Trophoblast cell (in vitro differentiated cells and primary cell): ENCODE measurements around the gene KCNMA1.

ENCODE experiments used
- DNase-seq, 2 donors: peaks; one replicate each; pipeline ENCODE4 v3.0.0-alpha.2; 2016
- H2AFZ ChIP-seq: 2 replicates; pipeline ENCODE4 v1.6.1; 2013; ENCODE audit warnings: low read length, moderate library complexity, mild to moderate bottlenecking; ENCODE audit not compliant: insufficient read depth, poor library complexity
- H2AK5ac ChIP-seq: 2 replicates; pipeline ENCODE4 v1.6.1; 2013; ENCODE audit warnings: mild to moderate bottlenecking, low read length
- H2BK120ac ChIP-seq: 2 replicates; pipeline ENCODE4 v1.6.1; 2013; ENCODE audit warnings: low read length, mild to moderate bottlenecking, moderate library complexity; ENCODE audit not compliant: insufficient read depth, poor library complexity
- H2BK12ac ChIP-seq: 2 replicates; pipeline ENCODE4 v1.6.1; 2013; ENCODE audit warnings: mild to moderate bottlenecking, low read length, moderate library complexity
- H2BK5ac ChIP-seq: 2 replicates; pipeline ENCODE4 v1.6.1; 2013; ENCODE audit warnings: low read length, low read depth, moderate library complexity, mild to moderate bottlenecking; ENCODE audit not compliant: poor library complexity
- H3K14ac ChIP-seq: 2 replicates; pipeline ENCODE4 v1.6.1; 2013; ENCODE audit warnings: mild to moderate bottlenecking, low read length
- H3K18ac ChIP-seq: 2 replicates; pipeline ENCODE4 v1.6.1; 2013; ENCODE audit warnings: mild to moderate bottlenecking, low read length
- H3K23ac ChIP-seq: 2 replicates; pipeline ENCODE4 v1.6.1; 2013; ENCODE audit warnings: low read length
- H3K27ac ChIP-seq: 2 replicates; pipeline ENCODE4 v1.5.1; 2013; ENCODE audit warnings: low read depth, mild to moderate bottlenecking, inconsistent platforms, low read length, moderate library complexity
- H3K27me3 ChIP-seq: 2 replicates; pipeline ENCODE4 v1.6.1; 2013; ENCODE audit warnings: inconsistent platforms, mild to moderate bottlenecking, low read length, moderate library complexity; ENCODE audit not compliant: insufficient read depth
- H3K36me3 ChIP-seq, 2 experiments: 1 replicate in 1 of 2; 2 replicates in 1 of 2; pipeline ENCODE4 v1.6.1; 2013; ENCODE audit warnings: low read length in 2 of 2, mild to moderate bottlenecking in 2 of 2, moderate library complexity in 1 of 2; ENCODE audit not compliant: insufficient read depth in 2 of 2, control insufficient read depth in 1 of 2
- H3K4ac ChIP-seq: 2 replicates; pipeline ENCODE4 v1.6.1; 2013; ENCODE audit warnings: low read depth, mild to moderate bottlenecking, low read length, moderate library complexity
- H3K4me1 ChIP-seq, 2 experiments: 1 replicate in 1 of 2; 2 replicates in 1 of 2; pipeline ENCODE4 v1.6.1; 2013; ENCODE audit warnings: low read length in 2 of 2, mild to moderate bottlenecking in 2 of 2, moderate library complexity in 1 of 2; ENCODE audit not compliant: insufficient read depth in 2 of 2, control insufficient read depth in 1 of 2
- H3K4me2 ChIP-seq: 2 replicates; pipeline ENCODE4 v1.6.1; 2013; ENCODE audit warnings: inconsistent platforms, mild to moderate bottlenecking, low read length, moderate library complexity
- H3K4me3 ChIP-seq: 2 replicates; pipeline ENCODE4 v1.5.1; 2013; ENCODE audit warnings: mild to moderate bottlenecking, low read depth, low read length, inconsistent platforms
- H3K79me1 ChIP-seq: one replicate; pipeline ENCODE4 v1.6.1; 2013; ENCODE audit warnings: low read length
- H3K79me2 ChIP-seq: 2 replicates; pipeline ENCODE4 v1.6.1; 2013; ENCODE audit warnings: low read length, mild to moderate bottlenecking; ENCODE audit not compliant: control insufficient read depth, insufficient read depth, poor library complexity
- H3K9ac ChIP-seq: 2 replicates; pipeline ENCODE4 v1.6.1; 2013; ENCODE audit warnings: mild to moderate bottlenecking, low read length
- H3K9me3 ChIP-seq: 2 replicates; pipeline ENCODE4 v1.6.1; 2013; ENCODE audit warnings: low read depth, mild to moderate bottlenecking, control low read depth, inconsistent platforms, low read length; ENCODE audit not compliant: insufficient read depth
- H4K12ac ChIP-seq: 2 replicates; pipeline ENCODE4 v1.6.1; 2013; ENCODE audit warnings: low read depth, mild to moderate bottlenecking, low read length, moderate library complexity
- H4K8ac ChIP-seq: 2 replicates; pipeline ENCODE4 v1.6.1; 2013; ENCODE audit warnings: low read depth, mild to moderate bottlenecking, low read length, moderate library complexity
- H4K91ac ChIP-seq: one replicate; pipeline ENCODE4 v1.6.1; 2013; ENCODE audit warnings: low read depth, mild to moderate bottlenecking, low read length, moderate library complexity
- WGBS: extraction: QIAGEN DNeasy Blood & Tissue Kit; methylation state at CpG from one replicate; pipeline ENCODE4 v1.1.7; 2013; ENCODE audit warnings: missing lambda C conversion rate; ENCODE audit not compliant: insufficient read length, insufficient coverage; ENCODE audit errors: extremely low coverage; 5-methylcytosine and 5-hydroxymethylcytosine counted together

The KCNMA1 gene

DNA sequence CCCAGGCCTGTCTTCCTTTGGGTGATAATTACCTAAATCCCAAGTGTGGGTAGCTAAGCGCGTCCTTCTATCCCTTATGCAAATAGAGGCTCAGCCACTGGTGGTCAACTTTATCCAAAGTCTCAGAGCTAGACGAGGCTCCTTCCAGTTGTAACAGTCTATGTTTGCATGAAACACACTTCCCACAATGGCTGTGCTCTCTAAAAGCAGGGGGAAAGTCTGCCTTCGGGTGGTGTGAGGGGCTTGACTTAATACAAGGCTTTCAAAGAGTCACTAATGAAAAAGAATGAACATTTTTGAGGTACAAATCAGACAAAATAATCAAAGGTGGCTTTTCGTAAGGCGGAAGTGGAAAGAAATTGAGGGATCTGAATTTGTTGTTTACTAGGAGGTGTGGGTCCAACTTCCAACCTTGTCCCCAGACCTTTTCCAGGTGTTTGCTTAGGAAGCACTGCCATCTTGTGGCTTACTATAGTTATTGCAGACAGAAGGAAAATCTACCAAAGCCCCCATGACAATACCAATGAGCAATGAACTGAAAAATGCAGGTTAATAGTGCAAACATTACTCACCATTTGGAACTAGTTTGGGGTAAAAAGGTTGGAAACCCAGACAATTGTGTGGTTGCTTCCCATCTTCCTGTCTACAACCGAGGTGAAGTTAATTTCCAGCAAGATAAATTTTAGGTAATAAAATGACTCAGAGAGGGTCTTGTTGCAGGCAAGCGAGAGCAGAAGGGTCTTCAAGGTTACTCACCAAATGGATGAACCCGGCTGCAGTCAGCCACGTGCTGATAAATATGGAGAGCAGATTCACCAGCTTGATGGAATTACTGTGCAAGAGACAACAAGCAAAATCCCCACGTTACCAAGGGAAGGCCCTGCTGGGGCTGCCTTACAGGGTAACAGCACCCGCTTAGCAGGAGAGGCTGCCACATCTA is 525.7 kb downstream of the KCNMA1 start:
- Histone ChIP-seq H3K18ac (no peak overlapping the region), H3K36me3 (peaks cover 8 to 12% of the 10 kb centered on the region in 2 experiments), H3K9me3 (no peaks in the 10 kb centered on the region), H3K4me2 (no peak overlapping the region), H4K8ac (no peak overlapping the region), H3K4me1 (no peaks in the 10 kb centered on the region), H2BK12ac (no peak overlapping the region), H4K12ac (no peak overlapping the region), H3K79me1 (no peaks in the 10 kb centered on the region), H2BK5ac (no peak overlapping the region), H3K23ac (no peak overlapping the region), H3K14ac (no peak overlapping the region), H2BK120ac (no peak overlapping the region), H3K79me2 (no peaks in the 10 kb centered on the region), H3K9ac (no peak overlapping the region), H2AFZ (no peak overlapping the region), H3K27ac (no peak overlapping the region), H4K91ac (no peak overlapping the region), H2AK5ac (no peak overlapping the region), H3K27me3 (no peaks in the 10 kb centered on the region), H3K4me3 (no peak overlapping the region), H3K4ac (no peak overlapping the region)
- DNase-seq: peak; percentile 16 to 77
- WGBS: no CpG with 5 or more reads among the region's 12 CpGs

GRCh38 chr10:77110757-77111156 is 526.9 kb downstream of the KCNMA1 start:
- H3K27me3 ChIP-seq: no peaks in the 10 kb centered on the region
- H2AK5ac ChIP-seq: no peak overlapping the region
- H3K4me2 ChIP-seq: no peak overlapping the region
- H3K9ac ChIP-seq: no peak overlapping the region
- H3K9me3 ChIP-seq: no peaks in the 10 kb centered on the region
- no peak overlapping the region for H2BK120ac ChIP-seq
- H3K79me2 ChIP-seq: no peaks in the 10 kb centered on the region
- H4K91ac ChIP-seq: no peak overlapping the region
- no peak overlapping the region for H2BK5ac ChIP-seq
- no peak for DNase-seq
- no peak overlapping the region for H2BK12ac ChIP-seq
- H3K4me1 ChIP-seq: no peaks in the 10 kb centered on the region
- no peak overlapping the region for H4K8ac ChIP-seq
- H3K18ac ChIP-seq: no peak overlapping the region
- H3K4ac ChIP-seq: no peak overlapping the region
- WGBS: no CpG with 5 or more reads among the region's 4 CpGs
- H3K14ac ChIP-seq: no peak overlapping the region
- no peak overlapping the region for H3K27ac ChIP-seq
- no peak overlapping the region for H3K4me3 ChIP-seq
- no peak overlapping the region for H4K12ac ChIP-seq
- H3K36me3 ChIP-seq: peaks cover 10 to 15% of the 10 kb centered on the region in 2 experiments
- no peaks in the 10 kb centered on the region for H3K79me1 ChIP-seq
- no peak overlapping the region for H2AFZ ChIP-seq
- no peak overlapping the region for H3K23ac ChIP-seq

GRCh38 chr10:77109351-77109994 is 528.1 kb downstream of the KCNMA1 start:
- WGBS: no CpG with 5 or more reads among the region's 9 CpGs
- H4K8ac ChIP-seq: no peak overlapping the region
- no peaks in the 10 kb centered on the region for H3K27me3 ChIP-seq

DNA sequence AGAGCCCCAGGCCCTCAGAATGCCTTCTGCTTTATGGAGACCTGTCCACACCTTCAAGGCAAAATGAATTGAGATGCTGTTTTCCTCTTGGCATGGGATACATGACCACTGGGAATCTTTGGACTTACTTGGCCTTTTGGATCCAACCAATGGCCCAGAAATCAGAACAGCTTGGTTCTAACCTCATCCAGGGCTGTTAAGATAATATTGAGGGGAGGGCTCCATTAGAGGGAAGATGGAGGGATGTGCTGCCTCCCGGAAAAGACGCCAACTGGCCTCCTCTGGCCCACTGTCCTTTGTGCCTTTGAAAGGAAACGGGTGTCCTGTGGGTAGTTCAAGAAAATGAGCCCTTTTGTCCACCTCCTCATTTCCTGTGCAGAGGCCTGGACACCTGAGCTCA is 530.9 kb downstream of the KCNMA1 start:
- Histone ChIP-seq H3K36me3 (peaks cover 10 to 20% of the 10 kb centered on the region in 2 experiments), H3K4me2 (no peak overlapping the region), H3K14ac (no peak overlapping the region), H4K12ac (no peak overlapping the region), H3K23ac (no peak overlapping the region), H3K27ac (no peak overlapping the region), H2BK12ac (no peak overlapping the region), H3K4ac (no peak overlapping the region), H3K4me1 (peaks cover 0 to 4% of the 10 kb centered on the region in 2 experiments), H4K91ac (no peak overlapping the region), H2AK5ac (no peak overlapping the region), H3K79me1 (no peaks in the 10 kb centered on the region), H3K9me3 (no peaks in the 10 kb centered on the region), H3K27me3 (no peaks in the 10 kb centered on the region), H3K9ac (no peak overlapping the region), H2AFZ (no peak overlapping the region), H3K4me3 (no peak overlapping the region), H2BK5ac (no peak overlapping the region), H4K8ac (no peak overlapping the region), H3K18ac (no peak overlapping the region), H3K79me2 (no peaks in the 10 kb centered on the region), H2BK120ac (no peak overlapping the region)
- DNase-seq: no peak
- WGBS: no CpG with 5 or more reads among the region's 3 CpGs

More at GRCh38 chr10:77109351-77109994, 528.1 kb downstream of the KCNMA1 start:
- no peak overlapping the region for H2BK5ac ChIP-seq
- no peaks in the 10 kb centered on the region for H3K79me2 ChIP-seq
- DNase-seq: no peak
- H2BK120ac ChIP-seq: no peak overlapping the region
- H3K9ac ChIP-seq: no peak overlapping the region
- no peaks in the 10 kb centered on the region for H3K9me3 ChIP-seq
- H3K4me2 ChIP-seq: no peak overlapping the region
- H3K4me3 ChIP-seq: no peak overlapping the region
- H2AK5ac ChIP-seq: no peak overlapping the region
- no peak overlapping the region for H3K18ac ChIP-seq
- H4K91ac ChIP-seq: no peak overlapping the region
- no peak overlapping the region for H3K14ac ChIP-seq
- H3K36me3 ChIP-seq: peaks cover 10 to 15% of the 10 kb centered on the region in 2 experiments
- no peak overlapping the region for H3K23ac ChIP-seq
- H3K79me1 ChIP-seq: no peaks in the 10 kb centered on the region
- no peak overlapping the region for H4K12ac ChIP-seq
- H2AFZ ChIP-seq: no peak overlapping the region
- no peak overlapping the region for H2BK12ac ChIP-seq
- H3K27ac ChIP-seq: no peak overlapping the region
- peaks cover 0 to 4% of the 10 kb centered on the region in 2 experiments for H3K4me1 ChIP-seq
- H3K4ac ChIP-seq: no peak overlapping the region
